Limb (tissue), 2 donors: ENCODE data around the gene LTO1.
A peak's percentile ranks its signal among the peaks of the same experiment; 100 is the strongest.
"Not testable (repeated sequence)": the region's sequence is repeated elsewhere in the genome, so short reads cannot be mapped to it uniquely, and the experiment has no call there.

Experiments
- DNase-seq, 2 donors: peaks; one replicate each; pipeline ENCODE4 v3.0.0-alpha.2; 2016; ENCODE audit errors: extremely low spot score in 2 of 2

LTO1 gene

DNA sequence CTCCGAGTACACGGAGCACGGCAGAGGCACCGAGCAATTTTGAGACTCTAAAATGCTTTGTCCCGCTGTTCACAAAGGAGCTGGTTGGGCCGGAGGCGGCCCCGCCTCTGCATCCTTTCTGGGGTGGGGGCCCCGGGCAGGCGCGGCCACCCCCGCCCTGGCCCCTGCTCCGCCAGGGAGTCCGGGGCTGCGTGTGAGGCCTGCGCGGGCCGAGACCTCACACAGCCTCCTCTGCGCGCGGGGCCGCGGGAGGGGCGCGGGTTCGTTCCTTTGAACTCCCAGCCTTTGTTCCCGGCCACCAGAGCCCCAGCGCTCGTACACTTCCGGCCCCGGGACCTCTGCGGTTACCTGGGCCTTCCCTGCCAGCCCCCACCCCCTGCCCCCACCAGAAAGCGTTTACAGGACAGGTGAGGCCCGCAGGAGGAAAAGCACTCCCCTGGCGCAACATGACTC is 27.1 kb upstream of the LTO1 start:
- peak in 1 of 2 donors; percentile 51 for DNase-seq

DNA sequence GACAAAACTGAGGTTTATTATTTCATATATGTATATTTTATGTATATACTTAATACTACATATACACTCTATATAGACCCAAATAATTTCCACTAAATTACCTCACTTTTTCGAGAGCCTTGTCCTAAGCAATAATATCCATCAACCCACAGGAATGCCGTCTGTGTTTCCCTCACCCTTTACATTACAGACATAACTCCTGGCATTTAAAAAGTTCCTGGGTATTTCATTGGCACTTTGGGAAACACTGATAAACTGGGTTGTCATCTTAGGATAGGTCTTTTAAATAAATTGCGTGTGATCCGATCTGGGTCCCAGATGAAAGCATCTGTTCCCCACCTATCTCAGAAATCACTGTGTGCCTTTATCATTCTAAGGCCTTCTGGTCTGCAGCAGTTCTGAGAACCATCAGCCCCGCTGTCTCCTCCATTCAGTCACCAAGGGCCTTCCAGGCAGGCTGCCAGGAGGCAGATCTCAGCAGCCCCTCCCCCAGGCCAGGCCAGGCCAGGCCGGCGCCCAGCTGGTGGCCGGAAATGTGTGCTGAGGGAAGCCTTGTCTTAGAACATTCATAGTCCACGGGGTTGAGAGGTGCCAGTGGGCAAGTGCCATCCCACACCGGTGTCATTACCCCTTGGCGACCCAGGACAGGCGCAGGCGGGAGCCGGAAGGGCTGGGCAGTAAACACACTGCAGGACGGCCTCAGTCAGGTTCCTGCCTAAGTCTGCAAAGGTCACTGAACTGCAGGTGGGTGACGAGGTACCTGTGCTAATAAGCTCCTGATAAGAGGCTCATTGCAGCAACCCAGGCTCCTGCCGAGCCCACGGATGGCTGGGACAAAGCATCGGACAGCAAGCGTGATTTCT is 25.4 kb upstream of the LTO1 start:
- peak; percentile 58 to 82 for DNase-seq

DNA sequence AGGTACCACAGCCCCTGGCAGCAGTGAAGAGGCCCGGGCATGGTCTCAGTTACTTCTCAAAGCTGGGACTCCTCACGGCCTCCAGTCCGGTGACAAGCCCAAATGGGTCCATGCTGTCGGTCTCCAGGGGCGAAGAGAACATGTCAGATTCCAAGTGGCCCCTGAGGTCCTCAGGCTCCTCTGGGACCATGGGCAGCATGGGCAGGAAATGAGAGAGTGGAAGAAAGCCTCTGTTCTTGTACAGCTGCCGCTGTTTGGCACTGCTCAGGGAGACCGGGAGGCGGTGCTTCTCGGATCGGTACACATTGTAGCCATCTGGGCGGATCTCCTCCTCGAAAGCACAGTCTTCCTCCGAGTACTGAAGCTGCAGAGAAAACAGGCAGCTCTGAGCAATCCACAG is 24.1 kb upstream of the LTO1 start:
- no peak for DNase-seq

DNA sequence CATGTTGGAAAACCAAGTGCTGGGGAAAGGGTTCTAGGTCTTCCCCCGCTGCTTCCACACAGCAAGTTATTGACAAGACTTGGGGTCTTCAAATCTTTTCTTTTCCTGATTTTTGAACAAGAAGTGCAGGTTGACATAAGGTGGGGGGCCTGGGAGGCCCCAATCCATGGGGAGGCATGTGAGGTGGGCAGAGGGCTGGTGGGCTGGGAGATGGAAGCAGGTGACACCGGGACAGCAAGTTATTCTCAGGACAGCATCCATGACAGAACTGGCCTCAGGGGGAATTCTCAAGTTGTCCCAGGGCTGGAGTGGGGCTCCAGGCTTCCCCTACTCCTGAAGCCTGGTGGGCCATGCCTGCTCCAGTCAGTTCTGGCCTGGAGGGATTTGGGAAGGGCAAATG is 23.2 kb upstream of the LTO1 start:
- no peak for DNase-seq

DNA sequence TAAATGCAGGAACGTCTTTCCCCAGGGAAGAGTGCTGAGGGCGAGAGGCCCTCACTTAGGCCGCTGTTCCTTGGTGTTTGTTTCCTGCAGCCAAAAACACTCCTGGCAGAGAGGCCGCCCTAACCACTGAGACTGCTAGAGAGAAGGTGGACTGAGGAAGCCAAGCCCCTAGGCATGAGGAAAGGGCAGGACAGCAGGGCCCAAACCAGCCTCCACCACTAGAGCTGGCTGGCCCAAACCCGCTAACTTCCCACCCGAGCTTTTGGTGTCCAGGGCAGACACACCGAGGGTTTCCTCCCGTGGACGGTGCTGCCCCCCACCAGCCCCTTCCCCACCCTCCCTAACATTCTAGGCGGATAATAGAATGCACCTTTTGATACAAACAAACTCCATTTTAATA is 22.7 kb upstream of the LTO1 start:
- DNase-seq = no peak

DNA sequence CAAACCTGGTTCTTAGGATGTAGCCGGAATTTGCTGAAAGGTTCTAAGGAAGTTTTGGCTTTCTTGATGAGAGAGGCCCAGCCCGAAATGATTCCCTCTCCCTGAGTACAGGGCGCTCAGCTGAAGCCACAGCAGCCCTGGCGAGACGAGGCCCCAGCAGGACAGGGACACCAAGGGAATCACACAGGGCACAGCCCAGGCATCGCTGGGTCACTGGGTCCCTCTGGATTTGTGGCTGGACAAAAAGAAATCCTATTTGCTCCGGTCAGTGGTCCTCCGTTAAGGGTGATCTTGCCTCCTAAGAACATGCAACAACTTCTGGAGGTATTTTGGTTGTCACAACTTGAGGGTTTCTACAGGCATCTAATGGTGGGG is 22.3 kb upstream of the LTO1 start:
- no peak for DNase-seq

DNA sequence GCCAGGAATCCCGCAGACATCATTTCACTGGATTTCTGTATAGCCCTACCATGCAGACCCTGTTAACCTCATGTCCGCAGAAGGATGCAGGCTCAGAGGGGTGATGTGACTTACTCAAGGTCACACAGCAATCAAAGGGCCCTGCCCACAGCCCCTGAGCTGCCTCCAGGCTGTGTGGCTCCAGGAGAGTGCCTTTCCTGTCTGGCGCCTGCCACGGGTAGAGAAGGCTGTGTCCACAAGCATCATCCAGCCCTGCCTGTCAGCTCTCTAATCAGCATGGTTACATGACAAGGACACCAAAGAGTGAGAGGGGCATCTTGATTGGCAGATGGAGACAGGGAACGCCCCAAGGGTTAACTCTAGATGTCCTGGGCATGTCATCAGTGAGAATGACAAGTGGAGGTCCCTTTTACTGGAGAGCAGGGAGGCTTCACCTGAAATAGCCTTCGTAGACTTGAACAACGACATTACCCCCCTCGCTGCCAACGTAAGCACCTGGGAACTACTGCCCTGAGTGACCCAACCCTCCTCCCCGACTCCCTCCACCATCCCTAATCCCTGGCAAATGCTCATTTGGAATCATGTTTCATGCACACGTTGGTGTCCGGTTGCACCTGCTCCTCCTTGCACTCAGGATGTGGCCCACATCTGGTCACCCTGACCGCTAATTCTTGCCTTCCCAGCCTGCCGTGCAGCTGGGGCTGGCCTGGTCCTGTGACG is 21.8 kb upstream of the LTO1 start:
- DNase-seq = no peak

DNA sequence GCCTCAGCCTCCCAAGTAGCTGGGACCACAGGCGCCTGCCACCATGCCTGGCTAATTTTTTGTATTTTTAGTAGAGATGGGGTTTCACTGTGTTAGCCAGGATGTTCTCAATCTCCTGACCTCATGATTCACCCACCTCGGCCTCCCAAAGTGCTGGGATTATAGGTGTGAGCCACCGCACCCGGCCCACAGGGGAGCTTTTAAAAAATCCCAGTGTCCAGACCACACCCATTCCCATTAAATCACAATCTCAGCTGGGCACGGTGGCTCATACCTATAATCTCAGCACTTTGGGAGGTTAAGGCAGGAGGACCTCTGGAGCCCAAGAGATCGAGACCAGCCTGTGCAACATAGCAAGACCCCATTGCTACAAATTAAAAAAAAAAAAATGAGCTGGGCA is 20.8 kb upstream of the LTO1 start:
- DNase-seq = not testable (repeated sequence)

DNA sequence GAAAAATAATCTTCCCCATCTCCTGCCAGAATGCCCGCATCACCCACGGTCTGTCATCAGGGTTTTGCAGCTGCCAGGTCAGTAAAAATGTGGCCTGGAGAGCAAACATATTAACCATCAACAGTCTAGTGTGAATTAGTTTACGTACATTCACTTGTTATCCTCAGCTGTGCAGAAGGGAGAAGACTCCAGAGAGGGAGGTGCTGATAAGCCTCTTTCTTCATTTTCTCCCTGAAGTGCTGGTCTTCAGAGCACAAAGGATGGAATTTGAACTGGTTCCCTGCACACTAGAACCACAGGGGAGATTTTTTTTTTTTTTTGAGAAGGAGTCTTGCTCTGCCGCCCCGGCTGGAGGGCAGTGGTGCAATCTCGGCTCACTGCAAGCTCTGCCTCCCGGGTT is 20.4 kb upstream of the LTO1 start:
- DNase-seq = no peak

DNA sequence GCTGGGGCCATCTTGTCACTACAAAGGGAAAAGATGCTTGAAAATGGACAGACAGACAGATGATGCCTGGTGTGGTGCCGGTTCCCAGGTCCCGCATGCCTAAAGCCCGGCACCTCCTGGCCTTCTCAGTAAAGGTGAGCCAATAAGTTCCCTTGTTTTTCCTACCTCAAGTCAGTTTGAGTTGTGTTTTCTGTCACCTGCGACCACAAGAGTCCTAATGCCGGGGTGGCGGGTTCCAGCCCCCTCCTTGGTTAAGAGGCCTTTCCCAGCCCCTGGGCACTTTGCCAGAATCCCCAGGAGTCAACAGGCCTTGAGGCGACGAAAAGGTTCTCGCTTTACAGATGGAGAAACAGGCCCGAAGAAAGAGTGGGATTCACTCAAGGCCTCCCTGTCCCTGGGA is 19.6 kb upstream of the LTO1 start:
- no peak for DNase-seq

DNA sequence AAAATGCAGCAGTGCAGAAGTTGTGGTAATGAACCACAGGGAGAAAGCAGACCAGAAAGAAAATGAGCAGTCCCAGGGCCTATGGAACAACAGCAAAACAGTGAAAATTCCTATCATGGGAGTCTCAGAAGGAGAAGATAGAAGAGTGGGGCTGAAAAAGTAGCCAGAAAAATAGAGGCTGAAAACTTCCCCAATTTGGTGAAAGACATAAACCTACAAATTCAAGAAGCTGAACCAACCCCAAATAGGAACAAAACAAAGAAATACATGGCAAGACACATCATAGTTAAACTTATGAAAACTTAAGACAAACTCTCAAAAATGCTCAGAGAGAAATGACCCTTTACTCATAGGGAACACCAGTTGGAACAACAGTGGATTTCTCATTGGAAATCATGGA is 17.3 kb upstream of the LTO1 start:
- no peak for DNase-seq

DNA sequence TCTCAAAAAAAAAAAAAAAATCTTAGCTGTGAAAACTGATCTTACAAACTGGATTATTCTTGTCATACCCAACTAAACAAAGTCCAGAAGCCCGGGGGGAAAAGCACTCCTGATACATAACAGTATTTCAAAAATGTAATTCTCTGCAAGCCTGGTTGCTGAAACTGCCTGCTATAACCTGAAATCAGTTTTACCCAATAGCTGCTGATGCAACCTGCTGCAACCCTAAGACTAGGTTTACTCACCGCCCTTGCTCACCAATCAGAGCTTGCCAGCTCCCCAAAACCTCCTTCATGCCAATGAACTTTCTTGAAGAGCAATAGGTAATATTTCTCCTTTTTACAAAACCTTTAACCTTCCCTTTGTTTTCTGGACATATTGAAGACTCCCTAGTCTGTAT is 16.3 kb upstream of the LTO1 start:
- DNase-seq = no peak

DNA sequence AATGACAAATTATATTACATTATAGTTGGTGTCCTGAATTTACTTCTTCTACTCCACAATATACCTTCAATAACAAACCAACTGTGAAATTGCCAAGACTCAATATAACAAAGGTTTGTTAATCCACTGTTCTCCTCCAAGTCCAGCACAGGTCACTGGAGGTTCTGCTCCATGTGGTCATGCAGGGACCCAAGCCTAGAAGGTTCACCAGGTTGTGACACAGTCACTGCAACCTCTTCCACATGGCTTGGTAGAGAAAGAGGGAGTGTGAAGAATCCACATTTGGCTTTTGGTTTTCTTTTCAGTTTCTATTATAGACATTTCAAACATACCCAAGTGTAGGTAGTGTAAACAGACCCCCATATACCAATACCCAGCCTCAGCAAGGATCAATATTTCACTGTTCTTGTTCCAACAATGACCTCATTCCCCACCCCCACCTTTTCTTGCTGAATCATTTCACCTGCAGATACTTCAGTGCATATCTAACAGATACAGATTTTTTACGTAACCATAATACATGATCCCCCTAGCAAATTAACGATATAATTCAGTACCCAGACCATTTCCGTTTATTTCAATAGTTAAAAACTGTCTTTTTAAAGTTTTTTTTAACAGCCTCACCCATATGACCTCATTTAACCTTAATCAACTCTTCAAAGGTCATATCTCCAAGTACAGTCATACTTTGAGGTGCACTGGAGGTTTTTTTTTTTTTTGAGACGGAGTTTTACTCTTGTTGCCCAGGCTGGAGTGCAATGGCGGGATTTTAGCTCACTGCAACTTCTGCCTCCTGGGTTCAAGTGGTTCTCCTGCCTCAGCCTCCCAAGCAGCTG is 14.5 kb upstream of the LTO1 start:
- DNase-seq = no peak

DNA sequence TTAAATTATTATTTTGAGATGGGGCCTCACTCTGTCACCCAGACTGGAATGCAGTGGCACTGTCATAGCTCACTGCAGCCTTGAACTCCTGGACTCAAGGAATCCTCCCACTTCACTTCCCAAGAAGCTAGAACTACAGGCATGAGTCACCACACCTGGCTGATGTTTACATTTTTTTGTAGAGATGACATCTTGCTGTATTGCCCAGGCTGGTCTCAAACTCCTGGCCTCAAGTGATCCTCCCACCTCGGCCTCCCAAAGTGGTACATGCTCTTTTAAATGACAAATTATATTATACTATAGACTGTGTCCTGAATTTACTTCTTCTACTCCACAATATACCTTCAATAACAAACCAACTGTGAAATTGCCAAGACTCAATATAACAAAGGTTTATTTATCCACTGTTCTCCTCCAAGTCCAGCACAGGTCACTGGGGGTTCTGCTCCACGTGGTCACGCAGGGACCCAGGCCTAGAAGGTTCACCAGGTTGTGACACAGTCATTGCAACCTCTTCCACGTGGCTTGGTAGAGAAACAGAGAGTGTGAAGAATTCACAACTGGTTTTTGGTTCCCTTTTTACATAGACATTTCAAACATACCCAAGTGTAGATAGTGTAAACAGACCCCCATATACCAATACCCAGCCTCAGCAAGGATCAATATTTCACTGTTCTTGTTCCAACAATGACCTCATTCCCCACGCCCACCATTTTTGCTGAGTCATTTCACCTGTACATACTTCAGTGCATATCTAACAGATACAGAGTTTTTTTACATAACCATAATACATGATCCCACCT is 13.0 kb upstream of the LTO1 start:
- DNase-seq = not testable (repeated sequence)

DNA sequence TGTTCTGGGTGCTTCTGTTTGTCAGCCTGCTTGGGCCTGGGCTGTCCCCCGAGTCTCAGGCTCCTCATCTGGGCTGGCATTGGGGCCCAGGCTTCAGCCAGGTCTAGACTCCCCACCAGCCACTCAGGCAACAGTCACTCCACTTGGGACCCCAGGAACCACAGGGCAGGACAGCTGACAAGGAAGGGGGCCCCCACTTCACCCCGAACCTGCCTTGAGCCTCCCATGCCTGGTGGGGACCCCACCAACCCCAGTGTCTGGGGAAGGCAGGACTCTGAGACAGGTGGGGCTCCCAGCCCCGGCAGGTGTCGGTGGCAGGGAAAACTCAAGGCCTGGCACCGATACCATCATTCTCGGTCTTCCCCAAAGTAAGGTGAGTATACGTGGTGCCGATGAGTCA is 11.7 kb upstream of the LTO1 start:
- no peak for DNase-seq

DNA sequence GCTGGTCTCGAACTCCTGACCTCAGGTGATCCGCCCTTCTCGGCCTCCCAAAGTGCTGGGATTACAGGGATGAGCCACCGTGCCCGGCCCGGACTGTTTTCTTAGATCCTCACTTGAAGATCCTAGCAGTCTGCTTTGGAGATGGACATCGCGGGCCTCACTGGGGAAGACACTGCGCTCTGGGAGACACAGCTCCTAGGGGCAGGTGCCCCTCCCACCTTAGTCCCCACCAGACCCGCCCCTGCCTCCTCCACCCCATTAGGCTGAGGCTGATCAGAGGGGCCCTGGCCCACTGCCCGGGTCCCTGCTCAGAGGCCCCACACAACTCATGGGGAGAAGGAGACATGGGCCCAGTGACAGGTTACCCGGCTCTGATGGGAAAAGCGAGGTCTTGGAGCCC is 11.3 kb upstream of the LTO1 start:
- no peak for DNase-seq

DNA sequence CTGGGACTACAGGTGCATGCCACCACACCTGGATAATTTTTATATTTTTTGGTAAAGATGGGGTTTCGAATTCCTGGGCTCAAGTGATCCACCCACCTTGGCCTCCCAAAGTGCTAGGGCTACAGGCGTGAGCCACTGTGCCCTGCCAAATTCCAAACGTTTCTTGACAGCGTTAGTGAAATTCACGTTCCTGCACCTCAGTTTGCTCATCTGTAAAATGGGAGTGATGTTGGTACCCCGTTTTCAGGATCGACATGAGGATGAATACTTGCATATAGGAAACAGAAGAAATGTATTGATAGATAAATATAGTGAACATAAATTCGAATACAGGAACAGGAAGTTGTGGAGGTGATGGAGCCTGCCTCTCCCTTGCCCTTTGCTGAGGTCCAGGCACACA is 10.2 kb upstream of the LTO1 start:
- DNase-seq = no peak

DNA sequence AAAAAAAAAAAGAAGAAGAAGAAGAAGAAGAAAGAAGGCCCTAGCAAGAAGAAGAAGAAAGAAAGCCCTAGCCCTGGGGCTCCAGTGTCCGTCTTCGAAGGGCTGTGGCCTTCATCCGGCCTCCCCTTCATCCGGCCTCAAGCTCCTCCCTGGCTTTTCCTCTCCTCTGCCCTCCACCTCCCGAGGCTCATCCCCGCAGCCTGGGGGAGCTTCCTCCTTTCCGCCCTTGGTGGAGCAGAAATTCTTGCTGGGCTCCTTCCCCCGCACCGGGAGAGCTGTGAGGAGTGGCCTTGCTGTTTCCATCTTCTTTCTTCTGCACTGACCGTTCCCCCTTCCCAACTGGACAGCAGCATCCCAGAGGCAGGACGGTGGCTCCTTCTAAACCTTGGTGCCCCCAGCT is 9.5 kb upstream of the LTO1 start:
- DNase-seq = no peak

DNA sequence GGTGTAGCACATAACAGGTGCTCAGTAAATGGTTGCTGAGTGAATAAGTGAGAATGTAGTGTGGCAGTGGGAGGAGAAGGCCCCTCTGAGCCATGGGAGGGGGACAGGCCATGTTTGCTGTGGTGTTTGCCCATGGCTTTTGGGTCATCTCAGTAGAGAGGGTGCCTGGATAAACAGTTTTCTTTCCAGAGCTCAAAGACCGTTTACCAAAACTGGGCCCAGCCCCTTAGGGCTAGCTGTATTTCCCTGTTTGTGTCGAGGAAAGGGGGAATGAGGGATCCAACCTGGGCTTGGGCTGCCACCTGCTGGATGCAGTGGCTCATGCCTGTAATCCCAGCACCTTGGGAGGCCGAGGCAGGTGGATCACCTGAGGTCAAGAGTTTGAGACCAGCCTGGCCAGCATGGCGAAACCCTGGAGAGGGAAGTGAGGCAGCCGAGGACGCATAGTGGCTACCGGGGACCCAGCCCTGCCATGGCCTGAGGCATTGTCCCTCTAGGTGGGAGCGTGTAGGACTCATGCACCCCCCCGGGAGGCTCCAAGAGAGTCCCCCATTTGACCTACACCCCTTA is 8.7 kb upstream of the LTO1 start:
- DNase-seq = no peak

DNA sequence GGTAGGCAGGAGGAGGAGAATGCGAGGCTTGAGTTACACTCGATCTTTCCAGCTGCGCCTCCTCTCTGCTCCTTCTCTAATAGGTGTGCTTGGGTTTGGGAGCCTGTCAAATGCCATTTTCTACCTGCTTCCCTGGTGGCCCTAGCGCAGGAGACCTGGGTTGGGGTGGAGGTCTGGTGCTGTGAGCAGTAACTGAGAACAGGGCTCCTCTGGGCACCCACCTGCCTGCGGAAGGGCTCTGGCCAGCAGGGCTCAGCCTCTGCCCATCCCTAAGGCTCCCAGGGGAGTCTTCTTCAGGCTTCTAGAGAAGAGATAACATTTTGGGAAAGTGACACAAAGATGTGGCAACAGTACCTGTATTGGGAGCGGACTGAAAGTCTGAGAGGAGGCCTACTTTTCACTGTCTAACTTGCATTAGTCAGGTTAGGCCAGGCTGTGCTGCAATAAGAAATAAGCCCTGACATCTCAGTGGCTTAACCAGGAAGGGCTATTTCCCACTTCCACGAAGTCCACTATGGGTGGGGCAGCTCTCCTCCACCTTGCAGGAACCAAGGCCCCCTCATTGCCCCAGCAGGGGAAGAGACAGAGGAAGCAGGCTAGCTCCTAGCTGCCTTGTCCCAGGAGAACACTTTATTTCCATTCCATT is 7.7 kb upstream of the LTO1 start:
- DNase-seq = no peak
